Measurements from ENCODE around the gene CCR5. TPM values are rescaled to one million over a fixed set of nuclear protein-coding genes. Genes with fewer than 3 reads are reported as not detected.
"Not testable (repeated sequence)": the region's sequence is repeated elsewhere in the genome, so short reads cannot be mapped to it uniquely, and the experiment has no call there.

CCR5 gene
- 1 to 10 TPM; 6.8 to 6.9 TPM for total RNA-seq
- polyA plus RNA-seq = 1 to 10 TPM in 1 of 2 donors, under 1 TPM in 1; 0.59 to 5.5 TPM

DNA sequence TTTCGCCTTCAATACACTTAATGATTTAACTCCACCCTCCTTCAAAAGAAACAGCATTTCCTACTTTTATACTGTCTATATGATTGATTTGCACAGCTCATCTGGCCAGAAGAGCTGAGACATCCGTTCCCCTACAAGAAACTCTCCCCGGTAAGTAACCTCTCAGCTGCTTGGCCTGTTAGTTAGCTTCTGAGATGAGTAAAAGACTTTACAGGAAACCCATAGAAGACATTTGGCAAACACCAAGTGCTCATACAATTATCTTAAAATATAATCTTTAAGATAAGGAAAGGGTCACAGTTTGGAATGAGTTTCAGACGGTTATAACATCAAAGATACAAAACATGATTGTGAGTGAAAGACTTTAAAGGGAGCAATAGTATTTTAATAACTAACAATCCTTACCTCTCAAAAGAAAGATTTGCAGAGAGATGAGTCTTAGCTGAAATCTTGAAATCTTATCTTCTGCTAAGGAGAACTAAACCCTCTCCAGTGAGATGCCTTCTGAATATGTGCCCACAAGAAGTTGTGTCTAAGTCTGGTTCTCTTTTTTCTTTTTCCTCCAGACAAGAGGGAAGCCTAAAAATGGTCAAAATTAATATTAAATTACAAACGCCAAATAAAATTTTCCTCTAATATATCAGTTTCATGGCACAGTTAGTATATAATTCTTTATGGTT lies at the start of gene CCR5:
TSS of gene CCR5 (plus strand) at position 108 of the 680 bp plus-strand sequence. CDS start 1,957 bp downstream, outside the sequence.
- peak within 1 kb of the TSS; percentile 67 to 85 (median 80) for H3K4me3 Mint-ChIP-seq
- DNase-seq = peak; percentile 45 to 67 (median 50)
- H3K9me3 Mint-ChIP-seq = peaks cover 0 to 2% (median 0%) of the 10 kb centered on the region in 8 donors
- H3K4me1 Mint-ChIP-seq = peaks cover 60 to 96% (median 81%) of the 10 kb centered on the region in 4 donors
- intact Hi-C loops (cut with micrococcal nuclease) = loop anchor here (2.0 to 10.0 kb wide), 2 partner anchors 188 to 606 kb away; no protein-coding TSS in a partner anchor
- Histone ChIP-seq H3K27ac (ENCODE audit: low read depth, low read length) (peak within 1 kb of the TSS; percentile 52), H3K36me3 (ENCODE audit: insufficient read depth, low read length) (no peaks in the 10 kb centered on the region), H3K27me3 (ENCODE audit: insufficient read depth, low read length) (no peaks in the 10 kb centered on the region), H3K4me3 (ENCODE audit: low read length in 2 of 2) (peak within 1 kb of the TSS; percentile 12 to 45), H3K4me1 (ENCODE audit: insufficient read depth, low read length) (peaks cover 87% of the 10 kb centered on the region), H3K9me3 (ENCODE audit: control insufficient read depth in 1 of 2, low read length in 2 of 2) (no peaks in the 10 kb centered on the region)
- peaks cover 0 to 14% of the 10 kb centered on the region in 2 donors for H3K36me3 Mint-ChIP-seq
- ChIA-PET CTCF (ENCODE audit: partially characterized antibody) (interaction anchor here (0.5 to 13.1 kb wide), 22 partner anchors 7 to 432 kb away, joined by 3 to 275 read pairs (median 30); partner anchors contain the start of genes CCR1, CCR2 and CXCR6), POLR2A (ENCODE audit: partially characterized antibody) (interaction anchor here (0.9 to 7.4 kb wide), 19 partner anchors 11 to 431 kb away, joined by 3 to 109 read pairs (median 7); partner anchors contain the start of genes CCR2 and CXCR6)
- H3K27ac Mint-ChIP-seq = peak within 1 kb of the TSS; percentile 81 to 93 (median 85)
- no peaks in the 10 kb centered on the region for H3K27me3 Mint-ChIP-seq

DNA sequence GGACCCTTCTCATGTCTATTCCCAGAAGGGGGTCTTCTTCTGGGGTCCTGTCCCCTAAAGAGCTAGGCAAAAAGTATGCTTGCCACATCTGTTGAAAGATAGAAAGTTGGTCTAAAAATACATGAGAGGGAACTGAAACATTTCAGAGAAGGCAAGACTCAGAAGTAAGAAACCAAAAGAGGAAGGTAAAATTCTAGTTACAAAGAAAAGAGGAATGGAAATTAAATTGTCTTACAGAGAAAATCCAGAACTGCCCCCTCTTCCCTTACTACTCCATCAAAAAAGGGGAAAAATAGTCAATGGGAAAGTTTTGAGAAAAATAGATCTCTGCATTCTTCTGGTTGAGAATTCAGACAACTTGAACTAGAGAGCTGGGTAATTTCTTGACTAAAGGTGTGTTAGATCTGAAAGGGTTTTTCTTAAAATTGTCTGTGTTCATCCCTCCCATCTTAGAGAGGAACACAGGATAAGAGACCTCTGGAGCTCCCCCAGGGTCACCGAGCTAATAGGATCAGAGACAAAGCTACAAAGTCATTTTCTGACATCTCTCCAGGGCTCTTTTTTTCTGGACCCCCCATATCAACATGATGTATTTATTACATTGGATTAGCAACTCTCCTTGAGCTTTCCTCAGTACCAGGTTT lies 49.2 kb upstream of the CCR5 start:
- ChIA-PET POLR2A (ENCODE audit: partially characterized antibody) (no interaction called here), CTCF (ENCODE audit: partially characterized antibody) (interaction anchor here (1.2 kb wide), 1 partner anchor 11 kb away, joined by 3 read pairs; no protein-coding TSS in a partner anchor)
- Histone ChIP-seq H3K36me3 (ENCODE audit: insufficient read depth, low read length) (no peaks in the 10 kb centered on the region), H3K4me1 (ENCODE audit: insufficient read depth, low read length) (peaks cover 4% of the 10 kb centered on the region), H3K9me3 (ENCODE audit: control insufficient read depth in 1 of 2, low read length in 2 of 2) (no peaks in the 10 kb centered on the region), H3K4me3 (ENCODE audit: low read length in 2 of 2) (no peak overlapping the region), H3K27ac (ENCODE audit: low read depth, low read length) (no peak overlapping the region), H3K27me3 (ENCODE audit: insufficient read depth, low read length) (no peaks in the 10 kb centered on the region)
- no peak overlapping the region for H3K27ac Mint-ChIP-seq
- no peak overlapping the region for H3K4me3 Mint-ChIP-seq
- intact Hi-C loops (cut with micrococcal nuclease) = no loop called here
- no peaks in the 10 kb centered on the region for H3K36me3 Mint-ChIP-seq
- H3K27me3 Mint-ChIP-seq = peaks cover 0 to 2% of the 10 kb centered on the region in 2 donors
- H3K9me3 Mint-ChIP-seq = peaks cover 0 to 10% (median 3%) of the 10 kb centered on the region in 8 donors
- H3K4me1 Mint-ChIP-seq = peaks cover 2 to 10% (median 7%) of the 10 kb centered on the region in 4 donors
- DNase-seq = no peak

DNA sequence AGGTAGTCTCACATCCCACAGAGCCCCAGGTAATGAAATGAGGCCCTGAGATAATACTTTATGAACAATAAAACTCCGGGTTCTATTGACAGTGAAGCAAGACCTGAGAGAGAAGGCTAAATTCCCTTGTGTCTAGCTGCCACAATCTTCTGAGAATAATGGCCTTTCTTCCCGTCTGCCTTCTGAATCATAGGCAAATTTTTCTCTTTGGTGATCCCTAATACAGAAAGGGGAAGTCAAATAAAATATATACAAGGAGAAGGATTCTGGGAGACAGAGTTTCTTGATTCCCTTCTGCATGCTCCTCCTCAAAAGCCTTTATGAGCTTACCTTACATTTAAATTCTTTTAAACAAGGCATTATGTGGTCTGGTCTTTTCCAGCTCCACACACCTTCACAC lies 46.7 kb upstream of the CCR5 start:
- H3K27ac ChIP-seq (ENCODE audit: low read depth, low read length) = no peak overlapping the region

DNA sequence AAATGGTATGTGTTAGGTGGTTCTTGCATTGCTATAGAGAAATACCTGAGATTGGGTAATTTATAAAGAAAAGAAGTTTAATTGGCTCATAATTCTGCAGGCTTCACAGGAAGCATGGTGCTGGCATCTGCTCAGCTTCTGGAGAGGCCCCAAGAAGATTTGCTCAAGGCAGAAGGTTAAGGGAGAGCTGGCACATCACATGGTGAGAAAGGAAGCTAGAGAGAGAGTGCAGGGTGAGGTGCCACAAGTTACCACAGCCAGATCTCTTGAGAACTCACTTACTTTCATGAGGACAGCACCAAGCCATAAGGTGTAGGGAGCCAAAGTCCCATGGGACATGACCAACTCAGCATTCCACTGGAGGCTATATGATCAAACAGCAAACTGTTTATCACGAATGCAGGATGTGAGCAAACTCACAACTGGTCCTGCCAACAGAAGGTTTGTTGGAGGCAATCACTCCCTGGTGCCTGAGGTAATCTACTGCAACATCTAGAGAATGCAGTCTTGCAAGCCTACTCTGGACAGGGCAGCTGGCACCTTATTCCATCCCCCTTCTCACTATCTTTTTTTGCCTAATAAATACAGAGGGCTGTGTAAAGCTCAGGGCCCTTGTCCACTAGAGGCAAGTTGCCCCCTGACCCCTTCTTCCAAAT lies 45.0 kb upstream of the CCR5 start:
- Mint-ChIP-seq H3K4me3 (no peak overlapping the region), H3K36me3 (no peaks in the 10 kb centered on the region), H3K9me3 (peaks cover 0 to 5% (median 0%) of the 10 kb centered on the region in 8 donors), H3K27ac (peak overlapping the region in 2 of 7 donors; percentile 50 to 52), H3K27me3 (no peaks in the 10 kb centered on the region), H3K4me1 (peaks cover 2 to 10% (median 7%) of the 10 kb centered on the region in 4 donors)
- Histone ChIP-seq H3K27me3 (ENCODE audit: insufficient read depth, low read length) (no peaks in the 10 kb centered on the region), H3K9me3 (ENCODE audit: control insufficient read depth in 1 of 2, low read length in 2 of 2) (no peaks in the 10 kb centered on the region), H3K4me3 (ENCODE audit: low read length in 2 of 2) (no peak overlapping the region), H3K4me1 (ENCODE audit: insufficient read depth, low read length) (peaks cover 4% of the 10 kb centered on the region), H3K27ac (ENCODE audit: low read depth, low read length) (no peak overlapping the region), H3K36me3 (ENCODE audit: insufficient read depth, low read length) (no peaks in the 10 kb centered on the region)
- no peak for DNase-seq
- intact Hi-C loops (cut with micrococcal nuclease) = no loop called here
- POLR2A ChIA-PET (ENCODE audit: partially characterized antibody) = no interaction called here
- CTCF ChIA-PET (ENCODE audit: partially characterized antibody) = no interaction called here

More for the DNA sequence above, 46.7 kb upstream of the CCR5 start:
- Mint-ChIP-seq H3K4me3 (no peak overlapping the region), H3K27ac (no peak overlapping the region), H3K36me3 (no peaks in the 10 kb centered on the region), H3K4me1 (peaks cover 2 to 10% (median 7%) of the 10 kb centered on the region in 4 donors), H3K9me3 (peaks cover 0 to 5% (median 0%) of the 10 kb centered on the region in 8 donors), H3K27me3 (peaks cover 0 to 2% of the 10 kb centered on the region in 2 donors)
- H3K27me3 ChIP-seq (ENCODE audit: insufficient read depth, low read length) = no peaks in the 10 kb centered on the region
- CTCF ChIA-PET (ENCODE audit: partially characterized antibody) = no interaction called here
- intact Hi-C loops (cut with micrococcal nuclease) = no loop called here
- peaks cover 4% of the 10 kb centered on the region for H3K4me1 ChIP-seq (ENCODE audit: insufficient read depth, low read length)
- no peaks in the 10 kb centered on the region for H3K36me3 ChIP-seq (ENCODE audit: insufficient read depth, low read length)
- DNase-seq = no peak
- POLR2A ChIA-PET (ENCODE audit: partially characterized antibody) = no interaction called here
- H3K4me3 ChIP-seq (ENCODE audit: low read length in 2 of 2) = no peak overlapping the region
- no peaks in the 10 kb centered on the region for H3K9me3 ChIP-seq (ENCODE audit: control insufficient read depth in 1 of 2, low read length in 2 of 2)

DNA sequence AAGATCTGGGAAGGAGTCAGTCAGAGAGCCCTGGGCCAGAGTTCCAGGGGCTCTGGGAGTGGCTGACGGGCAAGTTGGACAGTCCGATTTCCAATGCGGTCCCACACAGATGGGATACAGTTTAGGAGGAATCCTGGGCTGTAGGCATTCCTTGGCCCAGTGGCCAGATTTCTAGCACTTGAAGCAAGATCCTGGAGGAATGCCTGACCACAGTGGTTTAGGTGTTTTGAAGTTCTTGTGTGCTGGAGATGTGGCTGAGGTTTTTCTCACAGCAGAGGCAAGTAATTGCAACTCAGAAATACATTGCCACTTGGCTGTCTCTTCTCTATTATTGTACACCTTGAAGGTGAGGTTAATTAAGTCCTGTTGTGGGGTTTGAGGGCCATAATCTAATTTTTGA lies 40.1 kb upstream of the CCR5 start:
- H3K4me1 ChIP-seq (ENCODE audit: insufficient read depth, low read length); H3K27ac Mint-ChIP-seq; H3K4me3 Mint-ChIP-seq; H3K27me3 Mint-ChIP-seq; H3K27me3 ChIP-seq (ENCODE audit: insufficient read depth, low read length); H3K9me3 Mint-ChIP-seq; DNase-seq; CTCF ChIA-PET (ENCODE audit: partially characterized antibody); H3K9me3 ChIP-seq (ENCODE audit: control insufficient read depth in 1 of 2, low read length in 2 of 2); H3K36me3 ChIP-seq (ENCODE audit: insufficient read depth, low read length); H3K4me3 ChIP-seq (ENCODE audit: low read length in 2 of 2); intact Hi-C loops (cut with micrococcal nuclease); H3K36me3 Mint-ChIP-seq; H3K27ac ChIP-seq (ENCODE audit: low read depth, low read length): not testable (repeated sequence)
- peaks cover 6 to 18% (median 10%) of the 10 kb centered on the region in 4 donors for H3K4me1 Mint-ChIP-seq
- POLR2A ChIA-PET (ENCODE audit: partially characterized antibody) = interaction anchor here (1.5 kb wide), 1 partner anchor 30 kb away, joined by 3 read pairs; no protein-coding TSS in a partner anchor

DNA sequence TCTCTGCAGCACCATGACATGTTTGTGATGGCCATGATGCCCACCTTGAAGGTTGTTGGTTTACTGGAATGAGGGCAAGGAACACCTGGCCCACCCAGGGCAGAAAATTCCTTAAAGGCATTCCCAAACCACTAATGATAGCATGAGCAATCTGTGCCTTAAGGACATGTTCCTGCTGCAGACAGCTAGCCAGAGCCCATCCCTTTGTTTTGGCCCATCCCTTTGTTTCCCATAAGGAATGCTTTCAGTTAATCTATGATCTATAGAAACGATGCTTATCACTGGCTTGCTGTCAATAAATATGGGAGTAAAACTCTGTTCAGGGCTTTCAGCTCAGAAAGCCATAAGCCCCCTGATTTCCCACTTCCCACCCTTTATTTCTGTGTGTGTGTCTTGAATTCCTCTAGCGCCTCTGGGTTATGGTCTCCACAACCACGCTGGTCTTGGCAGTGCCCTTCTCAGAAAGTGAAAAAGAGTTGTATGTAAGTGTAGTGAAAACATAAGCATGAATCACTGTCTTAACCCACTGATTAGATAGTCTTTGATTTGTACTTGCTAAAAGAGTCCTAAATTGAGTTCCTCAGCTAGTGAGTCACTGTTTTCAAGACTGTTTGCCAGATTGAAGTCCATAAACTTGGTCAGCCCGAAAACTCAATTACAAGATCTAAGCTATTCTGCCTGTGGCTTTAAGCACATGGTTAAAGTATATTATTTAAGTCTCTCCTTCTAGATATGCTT lies 35.8 kb upstream of the CCR5 start:
- H3K36me3 ChIP-seq (ENCODE audit: insufficient read depth, low read length) = no peaks in the 10 kb centered on the region
- H3K27ac ChIP-seq (ENCODE audit: low read depth, low read length) = no peak overlapping the region
- Mint-ChIP-seq H3K4me1 (peaks cover 6 to 19% (median 11%) of the 10 kb centered on the region in 4 donors), H3K4me3 (peak overlapping the region in 1 of 8 donors; percentile 39), H3K36me3 (peaks cover 6 to 14% of the 10 kb centered on the region in 2 donors), H3K27ac (peak overlapping the region in 3 of 7 donors; percentile 11 to 25 (median 14)), H3K27me3 (no peaks in the 10 kb centered on the region), H3K9me3 (peaks cover 2 to 30% (median 21%) of the 10 kb centered on the region in 8 donors)
- intact Hi-C loops (cut with micrococcal nuclease) = no loop called here
- ChIA-PET POLR2A (ENCODE audit: partially characterized antibody) (no interaction called here), CTCF (ENCODE audit: partially characterized antibody) (interaction anchor here (4.5 kb wide), 1 partner anchor 35 kb away, joined by 17 read pairs; the partner anchor contains the start of gene CCR5)
- H3K9me3 ChIP-seq (ENCODE audit: control insufficient read depth in 1 of 2, low read length in 2 of 2) = peaks cover 7% of the 10 kb centered on the region in 2 donors
- DNase-seq = no peak
- peaks cover 9% of the 10 kb centered on the region for H3K4me1 ChIP-seq (ENCODE audit: insufficient read depth, low read length)
- no peak overlapping the region for H3K4me3 ChIP-seq (ENCODE audit: low read length in 2 of 2)
- no peaks in the 10 kb centered on the region for H3K27me3 ChIP-seq (ENCODE audit: insufficient read depth, low read length)
